Anterior cingulate cortex (tissue), 58 donors: ENCODE measurements around the gene IL17B.

Source experiments
- DNase-seq, 58 donors: peaks; one replicate each; lab custom pipeline; 2025; lab: John Stamatoyannopoulos, UW

The IL17B gene

DNA sequence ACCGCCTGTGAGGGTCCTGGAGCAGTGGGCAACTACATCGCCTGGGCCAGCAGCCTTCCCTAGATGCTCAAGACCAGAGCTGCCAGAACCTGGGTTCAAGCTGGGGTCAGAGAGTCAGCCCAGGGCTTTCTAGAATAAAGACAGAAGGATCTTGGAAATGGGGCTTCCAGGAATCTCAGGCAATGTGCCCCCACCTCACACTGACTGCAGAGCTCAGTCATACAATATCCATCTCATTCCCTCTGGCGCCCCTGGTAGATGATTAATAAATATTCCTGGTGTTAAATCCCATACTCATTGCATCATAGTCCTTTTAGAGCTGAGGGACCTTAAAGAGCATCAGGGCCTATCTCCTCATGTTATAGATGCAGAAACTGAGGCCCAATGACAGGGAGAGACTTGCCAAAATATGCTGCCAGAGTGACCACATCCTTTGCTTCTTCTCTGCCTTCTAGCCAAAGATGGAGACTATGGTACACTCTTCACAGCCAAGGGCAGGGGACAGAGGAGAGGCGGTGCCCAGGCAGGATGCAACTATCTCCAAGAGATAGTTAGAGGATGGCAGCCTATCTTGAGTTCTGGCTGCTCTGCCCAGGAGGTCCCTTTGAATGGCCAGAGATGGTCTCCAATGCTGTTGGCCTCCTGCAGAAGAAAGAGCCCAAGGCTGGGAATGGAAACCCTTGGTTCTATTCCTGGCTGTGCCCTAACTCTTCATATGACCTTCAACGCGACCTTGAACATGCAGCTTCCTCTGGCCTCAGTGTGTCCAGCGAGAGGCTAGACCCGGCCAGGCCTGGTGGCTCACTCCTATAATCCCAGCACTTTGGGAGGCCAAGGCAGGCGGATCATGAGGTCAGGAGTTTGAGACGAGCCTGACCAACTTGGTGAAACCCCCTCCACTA, 36.2 kb upstream of the IL17B start:
- DNase-seq, result no peak

DNA sequence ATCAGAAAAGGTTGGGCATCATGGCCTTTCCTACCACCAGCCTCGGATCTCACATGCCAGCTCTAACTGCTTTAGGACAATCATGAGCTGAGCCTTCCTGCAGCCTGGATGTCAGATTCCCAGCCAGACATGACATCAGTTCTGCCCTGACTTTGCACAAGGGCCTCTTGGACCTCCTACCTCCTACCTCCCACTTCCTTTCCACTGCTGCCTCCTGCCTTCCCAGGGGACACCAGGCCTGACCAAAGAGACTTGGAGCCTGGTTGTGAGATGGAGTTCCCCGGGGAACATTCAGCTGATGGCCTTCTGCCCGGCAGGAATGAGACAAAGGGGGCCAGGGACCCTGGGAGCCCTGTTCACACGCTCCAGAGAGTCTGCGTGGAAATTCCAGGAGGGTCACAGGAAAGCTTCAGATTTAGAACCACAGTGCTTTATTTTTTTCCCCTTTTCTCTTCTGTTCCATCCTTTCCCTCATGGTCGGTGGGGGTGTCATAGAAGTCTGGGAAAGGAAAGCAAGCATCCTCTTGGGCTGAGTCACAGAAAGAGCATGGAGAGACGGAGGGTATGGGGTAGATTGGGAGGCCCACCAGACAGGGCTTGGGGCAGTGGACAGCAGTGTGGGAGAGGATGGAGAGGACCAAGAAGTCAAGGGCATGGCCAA, 35.4 kb upstream of the IL17B start:
- no peak for DNase-seq

DNA sequence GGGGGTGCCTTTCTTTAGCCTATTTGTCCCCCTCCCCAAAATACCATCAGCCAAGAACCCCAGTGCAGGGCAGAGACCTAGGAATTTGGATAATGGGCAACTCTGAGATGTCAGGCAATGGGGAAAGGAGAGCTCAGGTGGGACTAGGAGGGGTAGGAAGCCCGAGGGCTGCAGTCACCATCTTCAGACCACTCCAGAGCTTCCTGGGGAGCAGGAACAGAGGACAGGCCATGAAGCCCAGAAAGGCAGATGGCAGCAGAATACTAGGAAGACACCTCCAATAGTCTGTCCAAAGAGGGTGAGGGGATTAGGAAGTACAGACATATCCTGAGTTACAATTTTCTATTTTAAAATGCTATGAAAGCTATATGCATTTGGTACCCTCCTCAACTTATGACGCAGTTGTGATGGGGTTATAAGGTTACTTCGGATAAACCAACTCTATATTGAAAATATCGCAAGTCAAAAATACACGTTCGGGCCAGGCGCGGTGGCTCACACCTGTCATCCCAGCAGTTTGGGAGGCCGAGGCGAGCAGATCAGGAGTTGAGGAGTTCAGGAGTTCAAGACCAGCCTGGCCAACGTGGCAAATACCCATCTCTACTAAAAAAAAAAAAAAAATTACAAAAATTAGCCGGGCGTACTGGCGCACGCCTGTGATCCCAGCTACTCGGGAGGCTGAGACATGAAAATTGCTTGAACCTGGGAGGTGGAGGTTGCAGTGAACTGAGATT, 34.6 kb upstream of the IL17B start:
- no peak for DNase-seq

DNA sequence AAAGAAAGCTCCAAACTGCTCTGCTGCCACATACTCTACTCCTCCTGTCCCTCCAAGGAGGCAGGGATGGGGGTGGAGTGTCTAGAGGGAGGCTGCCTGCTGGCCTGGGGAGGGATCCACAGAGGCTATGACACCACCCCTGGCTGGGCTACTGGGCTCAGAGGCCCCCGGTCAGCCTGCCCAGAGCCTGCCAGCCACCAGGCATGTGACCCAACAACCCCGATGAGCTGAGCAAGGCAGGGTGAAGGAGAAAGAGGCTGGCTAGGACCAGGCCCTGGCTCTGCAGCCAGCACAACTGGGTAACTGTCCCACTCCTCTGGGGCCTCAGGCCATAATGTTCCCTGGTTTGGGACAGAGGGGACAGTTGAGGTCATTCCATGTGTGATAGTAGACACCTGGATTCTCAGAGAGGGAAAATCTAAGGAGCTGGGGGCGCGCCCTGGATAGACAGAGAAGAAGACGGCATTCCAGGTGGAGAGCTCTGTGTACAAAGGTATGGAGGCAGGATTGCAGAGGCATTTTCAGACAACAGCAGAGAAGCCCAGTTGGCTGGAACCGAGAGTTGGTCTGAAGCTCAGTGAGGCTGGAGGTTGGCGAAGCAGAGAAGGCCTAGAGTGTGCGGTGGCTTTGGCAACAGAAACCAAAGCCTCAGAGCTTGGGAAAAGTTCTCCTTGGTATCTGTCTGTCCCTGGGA, 33.8 kb upstream of the IL17B start:
- peak in 1 of 58 donors; percentile 8 for DNase-seq

DNA sequence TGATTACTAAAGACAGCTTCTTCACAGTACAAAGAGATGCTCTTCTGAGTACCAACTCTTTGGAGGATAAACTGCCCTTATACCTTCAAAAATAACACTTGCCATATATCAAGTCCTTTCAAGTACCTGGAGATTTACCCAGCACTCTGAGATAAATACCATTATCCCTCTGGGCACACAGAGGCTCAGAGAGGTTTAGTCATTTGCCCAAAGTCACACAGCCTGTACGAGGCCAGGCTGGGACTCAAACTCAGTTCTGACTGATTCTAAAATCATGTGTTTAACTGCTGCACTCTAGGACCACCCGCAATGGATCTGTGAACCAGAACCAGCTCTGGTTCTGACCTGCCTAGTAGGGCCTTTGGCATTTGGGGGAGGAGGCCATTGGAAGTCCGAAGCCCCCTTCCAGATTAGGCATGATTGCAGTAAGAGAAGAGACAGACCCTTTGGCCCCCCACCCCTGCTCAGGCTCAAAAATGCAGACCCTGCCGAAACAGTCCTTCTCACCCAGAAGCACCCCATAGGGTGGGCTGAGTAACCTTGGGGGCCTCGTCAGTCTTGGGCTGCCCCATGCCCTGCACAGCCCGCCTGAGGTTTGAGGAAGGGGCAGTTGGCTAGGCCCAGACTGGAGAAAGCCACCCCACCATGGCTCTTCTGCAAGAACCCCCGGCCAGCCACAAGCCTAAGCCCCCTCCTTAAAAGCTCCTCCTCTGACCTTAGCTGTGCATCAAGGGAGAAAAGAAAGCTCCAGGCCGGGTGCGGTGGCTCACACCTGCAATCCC, 32.8 kb upstream of the IL17B start:
- no peak for DNase-seq

DNA sequence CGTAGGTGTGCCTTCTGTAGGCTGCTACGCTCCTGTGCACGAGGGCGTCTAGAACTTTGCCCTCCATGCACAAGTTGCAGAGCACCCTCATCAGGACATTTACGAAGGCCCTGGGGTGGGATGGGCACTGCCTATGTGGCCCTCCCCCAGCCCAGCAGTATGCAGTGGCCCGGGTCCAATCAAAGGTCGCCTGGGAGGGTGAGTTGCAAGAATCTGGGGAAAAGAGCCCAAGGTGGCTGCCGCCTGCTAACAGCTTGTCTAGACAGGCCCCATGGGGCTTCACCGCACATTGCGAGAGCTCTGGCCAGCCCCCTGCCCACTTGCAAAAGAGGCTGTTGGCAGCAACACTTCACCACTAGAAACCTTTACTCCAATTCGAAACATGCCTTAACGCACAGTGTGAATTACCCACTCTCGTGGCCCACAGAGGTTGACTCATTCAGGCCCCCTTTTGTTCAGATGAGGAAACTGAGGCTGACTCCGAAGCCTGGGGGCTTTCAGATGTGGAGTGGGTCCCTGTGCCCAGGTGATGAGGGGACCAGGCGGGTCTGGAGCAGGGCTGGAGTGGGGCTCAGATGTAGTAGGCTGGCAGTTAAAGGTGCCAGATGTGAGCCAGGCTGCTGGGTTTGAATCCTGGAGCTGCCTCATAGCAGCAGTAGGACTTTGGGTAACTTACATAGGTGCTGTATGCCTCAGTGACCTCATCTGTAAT, 31.8 kb upstream of the IL17B start:
- no peak for DNase-seq

DNA sequence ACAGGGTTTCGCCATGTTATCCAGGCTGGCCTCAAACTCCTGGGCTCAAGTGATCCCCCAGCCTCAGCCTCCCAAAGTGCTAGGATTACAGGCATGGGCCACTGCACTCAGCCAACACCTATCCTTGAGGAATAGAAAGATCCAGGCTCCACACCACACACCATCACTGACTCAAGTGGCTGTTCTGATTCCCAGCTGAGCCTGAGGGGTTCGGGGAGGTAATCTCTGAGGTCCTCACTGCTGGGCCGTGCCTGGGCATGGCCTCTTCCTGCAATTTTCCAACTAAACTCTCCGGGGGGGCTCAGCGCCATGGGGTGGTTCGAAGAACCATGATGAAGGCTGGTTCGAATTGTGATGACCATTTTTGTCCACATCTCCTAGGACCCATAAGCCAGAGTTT, 31.0 kb upstream of the IL17B start:
- no peak for DNase-seq

DNA sequence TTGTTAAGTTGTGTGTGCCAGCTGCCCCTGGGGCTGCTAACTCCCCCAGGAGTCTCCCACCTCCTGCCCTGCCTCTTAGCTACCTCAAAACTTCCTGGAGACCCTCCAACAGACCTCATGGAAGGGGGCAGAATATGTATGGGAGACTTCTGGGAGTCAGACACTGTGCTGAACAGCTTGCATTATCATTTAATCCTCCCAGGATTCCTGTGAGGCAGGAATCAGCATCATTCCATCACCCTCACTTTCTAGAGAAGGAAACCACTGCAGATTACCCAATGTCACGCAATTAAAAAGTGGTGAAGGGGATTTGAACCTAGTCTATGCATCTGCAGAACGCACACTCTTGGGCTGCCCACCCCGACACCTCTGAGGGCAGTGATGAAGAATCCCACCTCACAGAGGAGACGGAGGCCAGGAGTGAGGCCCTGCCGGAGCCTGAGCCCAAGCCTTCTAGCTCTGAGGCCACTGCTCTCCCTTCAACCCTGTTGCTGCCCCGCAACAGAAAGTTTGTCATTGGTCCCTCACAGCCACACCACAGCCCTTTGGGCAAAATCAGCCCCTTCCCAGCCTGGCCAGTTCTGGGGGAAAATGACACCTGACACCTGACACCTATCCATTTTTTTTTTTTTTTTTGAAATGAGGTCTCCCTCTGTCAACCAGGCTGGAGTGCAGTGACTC, 30.3 kb upstream of the IL17B start:
- no peak for DNase-seq

DNA sequence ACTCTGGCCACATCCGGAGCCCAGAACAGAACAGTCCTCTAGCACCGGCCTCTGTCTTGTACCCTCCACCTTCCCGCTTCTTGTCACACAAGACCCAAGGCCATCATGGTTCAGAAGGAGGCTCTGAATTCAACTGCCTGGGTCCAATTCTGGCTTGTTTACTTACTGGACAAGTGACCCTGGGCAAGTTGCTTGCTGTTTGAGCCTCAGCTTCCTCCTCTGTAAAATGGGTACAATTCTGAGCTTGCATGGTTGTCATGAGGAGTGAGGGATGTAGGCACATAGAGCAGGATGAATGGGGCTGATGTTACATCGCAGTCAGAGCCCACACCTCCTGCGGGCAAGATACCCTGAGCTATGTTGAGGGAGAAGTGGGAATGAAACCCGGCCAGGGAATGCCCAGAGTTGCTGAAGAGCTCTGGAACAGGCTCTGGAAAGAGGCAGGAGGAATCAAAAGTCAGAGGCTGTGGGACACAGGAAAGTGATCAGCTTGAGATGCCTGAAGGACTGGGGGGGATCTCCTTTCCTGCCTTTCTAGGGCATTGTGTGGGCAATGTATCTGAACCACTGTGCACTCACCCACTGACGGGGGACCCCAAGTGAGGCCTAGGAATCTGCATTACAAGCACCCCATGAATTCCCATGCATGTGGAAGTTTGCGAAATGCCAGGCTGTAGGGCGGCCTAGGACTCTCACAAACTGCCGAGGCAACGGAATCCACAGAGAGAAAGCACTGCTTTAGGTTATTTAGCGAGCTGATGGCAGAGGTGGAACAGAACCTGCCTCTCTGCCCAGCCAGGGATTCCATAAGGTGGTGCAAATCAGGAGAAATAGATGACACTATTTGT, 29.4 kb upstream of the IL17B start:
- DNase-seq, result no peak

DNA sequence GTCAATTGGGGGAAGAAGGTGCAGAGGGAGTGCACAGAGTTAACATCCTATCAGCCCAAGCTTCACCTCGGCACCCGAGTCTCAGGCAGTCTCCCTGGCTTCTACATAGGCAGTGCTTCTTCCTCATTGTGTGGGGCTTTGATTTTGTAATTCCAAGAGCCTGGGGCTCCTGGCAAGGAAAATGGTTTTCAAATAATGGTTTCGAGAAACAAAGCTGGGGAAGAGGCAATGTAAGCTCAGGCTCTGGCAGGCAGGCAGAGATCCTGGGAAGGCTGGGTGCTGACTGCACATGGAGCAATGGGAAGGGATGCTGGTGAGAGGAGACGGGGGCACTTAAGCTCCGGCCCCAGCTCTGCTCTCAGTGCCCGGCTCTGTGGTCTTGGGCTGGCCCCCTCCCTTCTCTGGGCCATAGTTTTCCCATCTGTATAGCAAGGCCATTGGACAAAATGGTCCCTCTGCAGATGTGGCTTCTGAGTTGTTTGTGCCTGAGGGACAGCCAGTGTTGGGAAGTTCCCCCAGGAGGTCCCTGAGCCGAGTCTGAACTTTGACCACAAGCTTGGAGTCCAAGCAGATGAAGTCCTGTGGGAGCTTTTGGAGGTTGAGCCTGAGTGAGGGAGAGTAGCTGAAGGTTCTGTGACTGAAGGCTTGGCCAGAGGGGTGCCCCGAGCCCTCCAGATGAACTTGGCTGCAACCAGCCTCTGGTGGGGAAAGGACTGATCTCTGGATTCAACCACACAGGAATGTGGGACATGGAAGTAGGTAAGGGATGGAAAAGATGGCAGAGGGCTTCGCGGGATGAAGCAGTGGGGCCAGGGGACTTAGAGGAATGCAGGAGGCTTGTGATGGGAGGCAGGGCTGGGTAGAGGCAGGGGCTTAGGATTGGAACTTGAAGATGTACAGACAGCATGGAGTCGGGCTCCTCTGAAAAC, 28.5 kb upstream of the IL17B start:
- DNase-seq, result no peak

DNA sequence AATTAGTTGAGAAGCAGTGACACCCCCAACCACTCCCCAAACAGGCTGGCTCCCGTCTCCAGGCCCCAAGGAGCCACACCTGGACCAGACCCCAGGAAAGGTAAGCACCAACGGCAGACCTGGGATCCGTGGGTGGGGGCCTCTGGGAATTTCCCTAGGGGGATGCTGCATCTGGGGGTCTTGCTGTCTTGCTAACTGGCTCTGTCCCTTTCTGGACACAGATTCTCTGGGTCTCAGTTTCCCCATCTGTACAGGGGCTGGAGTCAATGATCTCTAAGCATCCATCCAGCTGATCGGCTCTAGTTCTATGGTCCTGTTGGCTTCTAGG, 27.9 kb upstream of the IL17B start:
- DNase-seq, result no peak

DNA sequence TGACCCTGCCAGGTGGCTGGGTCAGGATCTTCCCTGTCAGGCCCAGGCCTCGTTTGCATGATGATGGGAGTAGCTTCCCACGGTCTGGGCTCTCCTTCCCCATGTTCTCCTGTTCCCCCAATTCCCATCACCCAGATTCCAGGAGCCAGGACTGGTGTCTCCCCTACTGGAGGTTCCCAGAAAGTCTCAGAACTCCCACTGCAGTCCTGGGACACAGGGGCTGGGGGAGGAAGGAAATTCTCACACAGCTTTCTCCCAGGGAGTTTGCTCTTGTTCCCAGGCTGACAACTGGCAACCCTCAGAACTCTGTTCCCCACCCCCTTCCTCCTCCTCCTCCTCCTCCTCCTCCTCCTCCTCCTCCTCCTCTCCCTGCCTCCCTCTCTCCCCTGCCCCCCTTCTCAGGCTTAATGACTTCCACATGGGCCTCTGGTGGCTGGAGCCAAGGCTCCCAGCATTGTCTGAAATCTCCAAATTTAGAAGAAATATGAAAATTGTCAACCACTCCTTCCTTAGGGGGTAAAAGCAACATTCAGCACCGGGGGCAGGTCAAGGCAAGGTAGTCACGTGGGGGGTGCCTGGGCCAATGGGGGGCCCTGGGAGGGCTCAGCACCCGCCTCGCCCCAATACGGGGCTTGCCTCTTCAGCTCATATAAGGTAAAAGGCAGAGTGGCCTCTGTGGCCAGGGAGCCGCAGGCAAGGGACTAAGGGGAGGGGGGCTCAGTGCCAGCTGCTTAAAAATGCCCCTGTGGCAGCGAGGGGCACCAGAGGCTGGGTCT, 27.3 kb upstream of the IL17B start:
- no peak for DNase-seq

DNA sequence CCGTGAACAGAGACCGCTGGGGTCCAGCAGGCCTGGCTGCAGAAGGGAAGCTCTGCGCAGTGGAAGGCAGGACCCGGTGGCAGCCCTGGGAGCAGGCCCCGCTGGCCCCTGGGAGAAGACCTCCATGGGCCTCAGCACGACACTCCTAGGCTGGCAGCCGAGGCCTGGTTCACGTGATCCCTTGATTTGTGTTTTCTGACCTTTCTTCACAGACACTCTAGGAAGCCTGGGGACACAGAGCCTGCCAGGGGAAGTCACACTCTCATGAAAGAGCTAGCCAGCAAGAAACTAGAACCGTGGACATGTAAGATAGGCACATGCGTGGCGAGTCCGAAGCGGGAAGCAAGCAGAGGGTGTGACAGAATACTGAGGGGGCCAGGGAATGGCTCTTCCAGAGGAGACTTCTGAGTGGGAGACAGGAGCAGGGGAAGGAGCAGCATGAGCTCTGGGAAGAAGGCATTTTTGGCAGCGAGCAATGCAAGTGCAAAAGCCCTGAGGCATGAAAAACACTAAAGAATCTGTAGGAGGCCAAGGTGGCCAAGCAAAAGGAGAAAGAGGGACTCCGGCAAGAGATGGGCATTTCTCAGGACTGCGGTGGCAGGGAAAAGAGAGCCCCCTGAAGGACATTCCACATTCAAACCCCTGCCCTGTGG, 26.6 kb upstream of the IL17B start:
- no peak for DNase-seq

DNA sequence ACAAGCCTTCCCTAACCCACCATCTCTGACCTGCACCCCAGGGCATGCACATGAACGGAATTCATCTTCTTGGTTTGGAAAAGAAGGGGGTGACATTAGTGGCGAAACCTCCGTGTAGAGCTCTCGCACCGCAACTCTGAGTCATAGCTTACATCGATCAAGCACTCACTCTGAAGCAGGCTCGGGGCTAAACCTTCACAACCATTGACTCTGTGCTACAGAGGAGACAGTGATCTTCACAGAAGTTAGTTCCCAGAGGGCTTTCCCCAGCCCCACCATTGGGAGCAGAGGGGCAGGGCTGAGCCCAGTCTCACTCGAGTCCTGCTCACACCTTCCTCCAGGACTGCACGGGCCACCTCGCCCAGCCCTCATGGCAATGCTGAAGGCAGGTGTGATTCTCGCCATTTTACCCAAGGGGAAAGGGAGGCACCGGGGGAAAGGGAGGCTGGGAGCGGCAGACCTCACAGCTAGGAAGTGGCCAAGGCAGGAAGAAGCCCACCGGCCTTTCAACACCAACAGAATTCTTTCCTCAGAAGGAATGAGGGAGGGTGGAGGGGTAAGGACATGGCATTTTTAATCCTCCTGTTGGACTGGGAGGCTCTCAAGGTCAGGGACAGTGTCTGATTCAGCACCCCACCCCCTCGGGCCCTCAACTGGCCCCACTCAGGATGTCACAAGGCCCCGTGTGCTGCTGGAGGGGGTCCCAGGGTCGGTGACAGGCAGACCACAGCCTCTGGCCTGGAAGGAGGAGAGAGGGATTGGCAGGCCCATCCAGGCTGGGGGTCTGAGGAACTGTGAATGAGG, 25.9 kb upstream of the IL17B start:
- no peak for DNase-seq
